Spleen (tissue), 11 donors: Measurements from ENCODE around the gene C21orf58. TPM values are rescaled to one million over a fixed set of nuclear protein-coding genes. Genes with fewer than 3 reads are reported as not detected.

ENCODE experiments used
- DNase-seq: peaks from one replicate; pipeline ENCODE4 v3.0.0-alpha.2; 2020
- H3K27ac ChIP-seq, 8 donors: fragments of 200-600 bp; sonication (generic) in 7 of 8; 1 replicate in 4 of 8; 2 replicates in 4 of 8; pipeline versions ENCODE4 v1.5.0 to v1.8.0; 2016 to 2021; ENCODE audit warnings: inconsistent platforms in 4 of 8, mild to moderate bottlenecking in 4 of 8, moderate library complexity in 1 of 8
- H3K27me3 ChIP-seq, 7 donors: fragments of 200-600 bp; sonication (generic) in 6 of 7; replicated peaks in 1 of 7; 1 replicate in 4 of 7; 2 replicates in 3 of 7; pipeline versions ENCODE4 v1.5.0 to v1.8.0; 2016 to 2021; ENCODE audit warnings: inconsistent platforms in 3 of 7, mild to moderate bottlenecking in 1 of 7
- H3K36me3 ChIP-seq, 6 donors: fragments of 200-600 bp; sonication (generic) in 5 of 6; 1 replicate in 4 of 6; 2 replicates in 2 of 6; pipeline versions ENCODE4 v1.5.0 to v1.8.0; 2016 to 2021; ENCODE audit warnings: inconsistent platforms in 2 of 6
- H3K4me1 ChIP-seq, 6 donors: fragments of 200-600 bp; sonication (generic) in 5 of 6; 1 replicate in 3 of 6; 2 replicates in 3 of 6; pipeline versions ENCODE4 v1.5.0 to v1.8.0; 2016 to 2021; ENCODE audit warnings: inconsistent platforms in 3 of 6
- H3K4me3 ChIP-seq, 8 donors: fragments of 200-600 bp; sonication (generic) in 7 of 8; 1 replicate in 4 of 8; 2 replicates in 4 of 8; pipeline versions ENCODE4 v1.5.0 to v1.8.0; 2016 to 2021; ENCODE audit warnings: inconsistent platforms in 4 of 8, mild to moderate bottlenecking in 4 of 8, moderate library complexity in 2 of 8
- H3K9me3 ChIP-seq, 8 donors: fragments of 200-600 bp; sonication (generic) in 7 of 8; 1 replicate in 4 of 8; 2 replicates in 4 of 8; pipeline versions ENCODE4 v1.5.0 to v1.8.0; 2016 to 2021; ENCODE audit warnings: inconsistent platforms in 4 of 8
- CTCF ChIP-seq, 11 experiments: fragments of 200-600 bp in 7 of 11; fragments of 450-650 bp in 4 of 11; sonication (generic) in 4 of 11; IDR thresholded peaks in 8 of 11; conservative IDR thresholded peaks in 3 of 11; 1 replicate in 7 of 11; 2 replicates in 4 of 11; pipeline versions ENCODE4 v1.4.0 to v1.8.0; 2016 to 2021; ENCODE audit warnings: antibody characterized with exemption in 11 of 11, inconsistent platforms in 4 of 11, mild to moderate bottlenecking in 1 of 11
- POLR2A ChIP-seq, 3 donors: fragments of 450-650 bp; IDR thresholded peaks; one replicate each; pipeline ENCODE4 v1.5.1; 2017; ENCODE audit warnings: antibody characterized with exemption in 3 of 3, mild to moderate bottlenecking in 1 of 3
- POLR2AphosphoS5 ChIP-seq, 3 donors: sonication (generic); formaldehyde crosslinking; IDR thresholded peaks; one replicate each; pipeline ENCODE4 v1.5.1; 2017; ENCODE audit warnings: antibody characterized with exemption in 3 of 3
- WGBS, 5 donors: extraction: QIAGEN DNeasy Blood & Tissue Kit in 3 of 5; methylation state at CpG; one replicate each; pipeline versions ENCODE4 v1.1.5 to v1.1.7; 2013 to 2018; 5-methylcytosine and 5-hydroxymethylcytosine counted together
- intact Hi-C: fragments of 100-400 bp; cut with DNase I; formaldehyde crosslinking; loops from one replicate; pipeline ENCODE4 v1.15.0; 2023; ENCODE audit warnings: low total_unique reads
- polyA plus RNA-seq, 3 donors: library from polyadenylated mRNA; stranded (reverse); fragments of 200-250 nt; gene quantifications; one replicate each; pipeline ENCODE4 v1.2.1, GENCODE V29; 2013
- total RNA-seq, 7 donors: library from RNA; depleted of rRNA in 3 of 7; stranded (reverse); fragments of >200 nt in 3 of 7; fragmentation: NEBNext Ultra II Directional in 4 of 7; extraction: Animal tissue kit (Norgen Biotek cat#: 25700) in 4 of 7; gene quantifications; one replicate each; pipeline versions ENCODE4 v1.1.0 to v1.2.1, GENCODE V29; 2016 to 2021
- donor health status: healthy with polysubstance abuse.
- donor health status: DM: no; HTN: no; CAD: no; lungs with moderate emphysema.
- donor health status: DM: no; HTN: no; CAD: no.
- donor health status: Bipolar disorder and iron deficiency.
- donor health status: healthy.
- donor health status: DM: no; HTN: no; CAD: no.
- donor health status: DM: yes; HTN: yes; CAD: no.

The C21orf58 gene
- total and polyA plus RNA-seq, 10 donors: 1.4 to 5.8 (median 3.9) TPM

GRCh38 chr21:46347203-46347550 lies 23.5 kb upstream of the C21orf58 start:
- intact Hi-C loops: no loop called here
- H3K4me3 ChIP-seq: no peak overlapping the region
- H3K27ac ChIP-seq: no peak overlapping the region
- no peaks in the 10 kb centered on the region for H3K4me1 ChIP-seq
- no peak for TF ChIP-seq POLR2A (IDR thresholded peaks at IDR 0.05)
- no peak for TF ChIP-seq CTCF (IDR thresholded peaks at IDR 0.05 in 8 of 11, conservative IDR thresholded peaks at IDR 0.05 in 3 of 11)
- no peak for TF ChIP-seq POLR2AphosphoS5 (IDR thresholded peaks at IDR 0.05)
- 72 to 83% (median 82%) methylated on average over 10 of the region's 10 CpGs for WGBS, 5 donors
- H3K27me3 ChIP-seq: no peaks in the 10 kb centered on the region
- no peaks in the 10 kb centered on the region for H3K9me3 ChIP-seq
- H3K36me3 ChIP-seq: peaks cover 8 to 95% (median 71%) of the 10 kb centered on the region in 6 donors
- no peak for DNase-seq

- intact Hi-C loops: no loop called here
- Histone ChIP-seq H3K27ac (no peak overlapping the region), H3K27me3 (no peaks in the 10 kb centered on the region), H3K4me3 (no peak overlapping the region), H3K9me3 (no peaks in the 10 kb centered on the region), H3K4me1 (no peaks in the 10 kb centered on the region), H3K36me3 (peaks cover 8 to 95% (median 65%) of the 10 kb centered on the region in 6 donors)
- no peak for DNase-seq
- 91 to 96% (median 95%) methylated on average over 32 to 34 of the region's 34 CpGs for WGBS, 5 donors
- peak in 1 of 3 donors; percentile 38 for TF ChIP-seq POLR2AphosphoS5 (IDR thresholded peaks at IDR 0.05)
- no peak for TF ChIP-seq POLR2A (IDR thresholded peaks at IDR 0.05)
These were observed 22.9 kb upstream of the C21orf58 start for GRCh38 chr21:46346296-46347202.

GRCh38 chr21:46345861-46346260 lies 22.2 kb upstream of the C21orf58 start:
- Histone ChIP-seq H3K27me3 (no peaks in the 10 kb centered on the region), H3K4me1 (no peaks in the 10 kb centered on the region), H3K9me3 (no peaks in the 10 kb centered on the region), H3K27ac (no peak overlapping the region), H3K36me3 (peaks cover 8 to 95% (median 58%) of the 10 kb centered on the region in 6 donors), H3K4me3 (no peak overlapping the region)
- no peak for TF ChIP-seq POLR2AphosphoS5 (IDR thresholded peaks at IDR 0.05)
- TF ChIP-seq CTCF (IDR thresholded peaks at IDR 0.05 in 8 of 11, conservative IDR thresholded peaks at IDR 0.05 in 3 of 11): no peak
- no peak for TF ChIP-seq POLR2A (IDR thresholded peaks at IDR 0.05)
- DNase-seq: no peak
- intact Hi-C loops: no loop called here
- 94 to 97% (median 96%) methylated on average over 14 of the region's 14 CpGs for WGBS, 5 donors

- Histone ChIP-seq H3K36me3 (peaks cover 8 to 95% (median 43%) of the 10 kb centered on the region in 6 donors), H3K27ac (no peak overlapping the region), H3K4me3 (no peak overlapping the region), H3K4me1 (no peaks in the 10 kb centered on the region), H3K27me3 (no peaks in the 10 kb centered on the region), H3K9me3 (no peaks in the 10 kb centered on the region)
- WGBS, 5 donors: 90 to 96% (median 96%) methylated on average over 20 of the region's 20 CpGs
- no peak for TF ChIP-seq CTCF (IDR thresholded peaks at IDR 0.05 in 8 of 11, conservative IDR thresholded peaks at IDR 0.05 in 3 of 11)
- no peak for DNase-seq
- intact Hi-C loops: no loop called here
These were observed 20.7 kb upstream of the C21orf58 start for GRCh38 chr21:46344219-46344915.
